Esophagus (tissue), 2 donors: ENCODE results near the gene PSMB3. TPM values are rescaled to one million over a fixed set of nuclear protein-coding genes. Genes with fewer than 3 reads are reported as not detected.

Source experiments
- H3K27ac ChIP-seq, 2 donors: one replicate each; pipeline ENCODE4 v1.5.1; 2013; ENCODE audit warnings: low read depth in 2 of 2, mild to moderate bottlenecking in 2 of 2, inconsistent platforms in 1 of 2, low read length in 1 of 2, moderate library complexity in 1 of 2
- H3K27me3 ChIP-seq, 2 donors: one replicate each; pipeline ENCODE4 v1.6.1; 2013; ENCODE audit warnings: low read length in 2 of 2, control low read depth in 1 of 2, mild to moderate bottlenecking in 1 of 2; ENCODE audit not compliant: insufficient read depth in 2 of 2, control insufficient read depth in 1 of 2
- H3K36me3 ChIP-seq, 2 donors: one replicate each; pipeline ENCODE4 v1.6.1; 2013; ENCODE audit warnings: low read length in 1 of 2; ENCODE audit not compliant: control insufficient read depth in 2 of 2, insufficient read depth in 2 of 2
- H3K4me1 ChIP-seq, 2 donors: one replicate each; pipeline ENCODE4 v1.6.1; 2013; ENCODE audit warnings: low read length in 1 of 2; ENCODE audit not compliant: control insufficient read depth in 2 of 2, insufficient read depth in 2 of 2
- H3K4me3 ChIP-seq, 2 donors: one replicate each; pipeline ENCODE4 v1.5.1; 2013; ENCODE audit warnings: low read length in 2 of 2, mild to moderate bottlenecking in 2 of 2, low read depth in 1 of 2, moderate library complexity in 1 of 2
- H3K9me3 ChIP-seq, 2 donors: one replicate each; pipeline ENCODE4 v1.6.1; 2013; ENCODE audit warnings: mild to moderate bottlenecking in 2 of 2, low read depth in 1 of 2, low read length in 1 of 2, moderate library complexity in 1 of 2; ENCODE audit not compliant: control insufficient read depth in 2 of 2, insufficient read depth in 1 of 2
- WGBS, 2 donors: extraction: QIAGEN DNeasy Blood & Tissue Kit; methylation state at CpG; one replicate each; pipeline ENCODE4 v1.1.7; 2013; 5-methylcytosine and 5-hydroxymethylcytosine counted together
- polyA plus RNA-seq, 2 donors: library from polyadenylated mRNA; stranded (reverse); fragments of 200-250 nt; gene quantifications; one replicate each; pipeline ENCODE4 v1.2.3, GENCODE V29; 2013
- donor health status: healthy with polysubstance abuse.
- donor health status: Bipolar disorder and iron deficiency.

Gene PSMB3
- polyA plus RNA-seq, 2 donors: 198 to 204 TPM

DNA sequence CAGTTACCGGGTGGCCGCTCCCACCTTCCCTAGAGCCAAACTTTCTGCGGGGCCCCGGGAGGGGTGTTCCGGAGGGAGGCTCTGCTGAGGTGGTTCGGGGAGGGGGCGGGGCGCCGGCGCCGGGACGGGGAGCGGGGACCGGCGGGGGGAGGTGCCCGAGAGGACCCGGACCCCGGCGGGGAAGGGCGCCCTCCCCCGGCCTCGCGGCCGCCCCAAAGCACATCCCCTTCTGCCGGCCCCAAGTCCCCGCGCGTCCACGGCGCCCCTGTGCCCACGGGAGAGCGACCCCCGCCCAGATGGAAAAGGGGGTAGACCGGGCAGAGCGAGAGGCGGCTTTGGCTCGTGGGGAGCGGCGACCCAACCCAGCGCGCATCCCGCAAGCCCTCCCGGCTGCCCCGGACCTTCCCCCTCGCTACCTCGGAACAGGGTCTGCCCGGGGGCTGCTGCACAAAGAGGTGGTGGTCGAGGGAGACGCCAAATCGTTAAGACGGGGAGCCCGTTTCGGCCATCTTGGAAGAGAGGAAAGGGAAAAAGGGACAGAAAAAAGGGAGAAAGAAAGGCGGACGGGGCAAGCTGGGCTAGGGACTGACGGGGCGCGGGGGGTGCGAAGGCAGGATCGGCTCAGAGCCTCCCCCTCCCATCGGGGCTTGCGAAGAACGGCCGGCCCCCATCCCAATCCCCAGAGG, 4.9 kb upstream of the PSMB3 start:
- Histone ChIP-seq H3K9me3 (no peaks in the 10 kb centered on the region), H3K4me3 (peak overlapping the region; percentile 72 to 75), H3K36me3 (peaks cover 0 to 2% of the 10 kb centered on the region in 2 donors), H3K4me1 (peaks cover 0 to 14% of the 10 kb centered on the region in 2 donors), H3K27ac (peak overlapping the region; percentile 72 to 86), H3K27me3 (no peaks in the 10 kb centered on the region)
- WGBS, 2 donors: 1% methylated on average over 40 to 64 of the region's 64 CpGs

DNA sequence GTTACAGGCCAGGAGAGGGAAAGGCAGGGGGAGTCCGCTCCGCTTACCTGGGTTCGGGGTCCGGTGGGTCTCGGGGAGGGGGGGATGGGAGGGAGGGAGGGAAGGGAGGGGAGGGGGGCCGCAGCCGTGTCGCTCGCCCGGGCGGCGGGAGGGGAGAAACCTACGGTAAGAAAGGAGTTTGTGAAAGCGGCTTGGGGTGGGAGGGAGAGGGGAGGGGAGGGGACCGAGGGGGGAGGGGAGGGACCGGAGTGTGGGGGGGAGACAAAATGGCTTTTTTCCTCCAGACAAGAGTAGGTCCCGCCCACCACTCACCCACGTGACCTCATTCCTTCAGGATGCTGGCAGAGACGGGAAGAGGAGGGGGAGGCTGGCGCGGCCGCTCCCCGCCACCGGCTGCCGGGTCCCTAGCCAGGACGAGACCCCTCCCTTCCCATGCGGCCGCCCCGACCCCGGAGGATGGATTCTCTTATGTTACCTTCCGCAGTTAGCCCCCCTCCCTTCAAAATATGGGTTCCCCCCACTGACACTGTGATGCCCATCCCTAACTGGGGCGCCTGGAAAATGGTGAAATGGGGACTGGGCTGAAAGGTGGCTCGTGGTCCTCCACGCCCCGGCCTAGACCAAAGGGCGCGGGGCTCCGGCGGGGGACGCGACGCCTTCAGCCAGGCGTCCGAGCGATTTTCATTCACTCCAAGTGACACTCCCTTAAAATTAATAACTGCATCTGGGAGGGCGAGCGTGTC, 4.2 kb upstream of the PSMB3 start, which contains the start of gene PCGF2:
PCGF2 (minus strand) TSS at position 188 of the 743 bp plus-strand sequence. CDS start 7,934 bp downstream, outside the sequence.
- Histone ChIP-seq H3K9me3 (no peaks in the 10 kb centered on the region), H3K36me3 (peaks cover 0 to 2% of the 10 kb centered on the region in 2 donors), H3K4me1 (peaks cover 0 to 12% of the 10 kb centered on the region in 2 donors), H3K4me3 (peak within 1 kb of the TSS; percentile 72 to 75), H3K27ac (peak within 1 kb of the TSS; percentile 86), H3K27me3 (no peaks in the 10 kb centered on the region)
- 1% methylated on average over 33 to 47 of the region's 47 CpGs for WGBS, 2 donors

DNA sequence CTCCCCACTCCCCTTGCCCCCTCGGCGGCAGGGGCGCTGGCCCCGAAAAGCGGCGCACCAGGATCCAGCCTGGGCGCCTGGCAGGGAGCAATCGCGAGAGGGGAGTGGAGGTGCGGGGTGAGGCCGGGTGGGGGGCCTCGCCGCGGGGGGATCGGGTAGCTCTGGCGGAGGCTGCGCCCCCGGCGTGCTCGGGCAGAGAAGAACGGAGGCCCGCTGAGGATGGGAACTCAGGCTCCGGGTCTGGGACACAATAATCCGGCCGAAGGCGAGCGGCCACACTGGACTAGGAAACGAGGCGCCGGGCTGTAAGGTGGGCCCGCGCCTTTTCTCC, 3.7 kb upstream of the PSMB3 start:
- peaks cover 0 to 1% of the 10 kb centered on the region in 2 donors for H3K36me3 ChIP-seq
- H3K4me1 ChIP-seq: peaks cover 0 to 12% of the 10 kb centered on the region in 2 donors
- 0 to 1% methylated on average over 32 of the region's 32 CpGs for WGBS, 2 donors
- H3K27ac ChIP-seq: peak overlapping the region; percentile 86
- no peaks in the 10 kb centered on the region for H3K27me3 ChIP-seq
- H3K4me3 ChIP-seq: peak overlapping the region; percentile 65 to 72
- no peaks in the 10 kb centered on the region for H3K9me3 ChIP-seq

DNA sequence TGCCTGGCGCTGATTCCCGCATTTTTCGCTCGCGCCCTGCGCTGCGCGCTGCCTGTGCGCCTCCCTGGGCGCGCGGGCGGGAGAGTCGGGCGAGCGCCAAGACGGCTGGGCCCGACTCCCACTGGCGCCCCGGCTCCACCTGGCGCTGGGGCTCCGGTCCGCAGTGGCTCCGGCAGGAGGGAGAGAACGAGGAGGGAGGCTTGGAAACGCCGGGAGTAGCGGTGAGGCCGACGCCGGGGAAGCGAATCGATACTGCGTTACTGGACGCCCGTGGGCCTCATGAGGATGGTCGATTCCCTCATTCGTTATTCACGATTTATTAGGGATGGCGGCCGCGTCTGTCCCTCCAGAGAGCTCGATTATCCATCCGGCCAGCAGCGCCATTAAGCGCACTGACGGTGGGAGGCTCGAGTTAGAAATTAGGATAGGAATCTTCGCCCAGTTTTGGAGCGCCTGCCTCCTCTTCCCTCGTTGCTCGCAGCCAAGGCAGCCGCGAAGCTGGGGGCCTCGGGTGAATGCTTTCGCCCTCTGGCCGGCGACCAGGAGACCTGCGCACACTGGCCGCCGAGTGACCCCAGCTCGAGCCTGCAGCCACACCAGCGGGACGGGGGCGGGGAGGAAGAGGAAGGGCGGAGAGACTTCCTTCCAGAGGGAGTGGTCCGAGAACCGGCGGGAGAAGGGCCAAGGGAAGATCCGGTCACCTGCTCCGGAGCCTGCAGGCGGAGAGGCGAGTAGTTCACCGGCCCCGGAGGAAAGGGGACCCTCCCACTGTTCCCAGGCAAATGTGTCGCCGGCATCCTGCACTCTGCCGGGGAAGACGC, 3.1 kb upstream of the PSMB3 start:
- Histone ChIP-seq H3K27ac (peak overlapping the region; percentile 86), H3K4me1 (peaks cover 0 to 14% of the 10 kb centered on the region in 2 donors), H3K4me3 (peak overlapping the region; percentile 65 to 72), H3K9me3 (no peaks in the 10 kb centered on the region), H3K36me3 (peaks cover 0 to under 1% of the 10 kb centered on the region in 2 donors), H3K27me3 (no peaks in the 10 kb centered on the region)
- 0 to 1% methylated on average over 79 of the region's 79 CpGs for WGBS, 2 donors

DNA sequence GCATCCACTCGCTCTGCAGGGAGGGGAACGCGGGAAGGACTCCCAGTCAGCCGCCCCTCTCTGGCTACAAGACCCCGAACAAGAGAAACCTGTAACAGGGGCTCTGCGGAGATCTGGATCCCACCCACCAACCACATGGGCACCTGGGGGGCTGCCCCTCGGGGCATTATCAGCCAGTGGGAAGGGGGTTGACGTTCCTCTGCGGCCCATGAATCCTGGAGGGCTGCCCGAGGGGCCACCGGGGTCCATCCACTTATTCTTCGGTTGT, 2.6 kb upstream of the PSMB3 start:
- Histone ChIP-seq H3K4me3 (peak overlapping the region; percentile 65 to 72), H3K27ac (peak overlapping the region; percentile 86), H3K4me1 (peaks cover 0 to 14% of the 10 kb centered on the region in 2 donors), H3K9me3 (no peaks in the 10 kb centered on the region), H3K27me3 (no peaks in the 10 kb centered on the region), H3K36me3 (peaks cover 0 to 3% of the 10 kb centered on the region in 2 donors)
- 7 to 9% methylated on average over 12 of the region's 12 CpGs for WGBS, 2 donors

DNA sequence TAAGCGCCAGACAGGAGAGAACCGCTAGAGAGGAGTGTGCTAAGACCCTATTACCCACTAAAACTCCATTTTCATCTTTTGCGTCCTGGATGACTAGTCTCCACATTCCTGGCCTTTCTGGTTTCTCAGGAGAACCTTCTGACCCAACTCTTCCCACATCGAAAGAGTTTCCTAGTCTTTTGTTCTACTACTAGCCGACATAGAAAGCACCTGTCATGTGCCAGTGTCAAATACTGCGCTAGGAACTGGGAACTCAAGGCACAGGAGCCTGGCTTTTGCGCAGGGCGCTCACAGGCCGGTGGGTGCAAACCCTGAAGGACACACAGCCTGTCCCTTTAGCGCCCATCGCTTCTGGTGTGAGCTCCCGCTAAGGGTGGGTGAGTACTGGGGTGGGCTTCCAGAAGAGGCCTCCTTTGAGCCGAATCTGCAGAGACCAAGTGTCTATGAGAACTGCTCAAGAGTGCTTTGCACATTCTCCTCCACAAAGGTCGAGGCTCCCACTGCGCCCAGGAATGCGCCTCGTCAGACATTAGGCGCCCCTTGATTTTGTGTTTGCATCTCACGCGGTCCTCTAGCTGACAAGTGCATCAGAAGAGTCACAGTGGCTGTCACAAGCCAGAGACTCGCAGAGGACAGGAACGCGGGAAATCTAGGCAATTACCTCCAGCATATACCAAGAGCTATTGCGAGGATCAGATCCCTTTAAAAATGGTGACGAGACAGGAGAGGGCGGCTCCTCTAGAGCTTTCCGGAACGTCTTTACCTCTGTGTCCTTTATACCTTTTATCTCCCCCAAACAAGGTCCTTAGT, 2.0 kb upstream of the PSMB3 start:
- 32 to 36% methylated on average over 28 of the region's 28 CpGs for WGBS, 2 donors
- peaks cover 0 to 3% of the 10 kb centered on the region in 2 donors for H3K36me3 ChIP-seq
- H3K4me3 ChIP-seq: peak overlapping the region; percentile 65 to 72
- H3K27ac ChIP-seq: peak overlapping the region; percentile 86
- no peaks in the 10 kb centered on the region for H3K27me3 ChIP-seq
- H3K4me1 ChIP-seq: peaks cover 0 to 14% of the 10 kb centered on the region in 2 donors
- H3K9me3 ChIP-seq: no peaks in the 10 kb centered on the region

DNA sequence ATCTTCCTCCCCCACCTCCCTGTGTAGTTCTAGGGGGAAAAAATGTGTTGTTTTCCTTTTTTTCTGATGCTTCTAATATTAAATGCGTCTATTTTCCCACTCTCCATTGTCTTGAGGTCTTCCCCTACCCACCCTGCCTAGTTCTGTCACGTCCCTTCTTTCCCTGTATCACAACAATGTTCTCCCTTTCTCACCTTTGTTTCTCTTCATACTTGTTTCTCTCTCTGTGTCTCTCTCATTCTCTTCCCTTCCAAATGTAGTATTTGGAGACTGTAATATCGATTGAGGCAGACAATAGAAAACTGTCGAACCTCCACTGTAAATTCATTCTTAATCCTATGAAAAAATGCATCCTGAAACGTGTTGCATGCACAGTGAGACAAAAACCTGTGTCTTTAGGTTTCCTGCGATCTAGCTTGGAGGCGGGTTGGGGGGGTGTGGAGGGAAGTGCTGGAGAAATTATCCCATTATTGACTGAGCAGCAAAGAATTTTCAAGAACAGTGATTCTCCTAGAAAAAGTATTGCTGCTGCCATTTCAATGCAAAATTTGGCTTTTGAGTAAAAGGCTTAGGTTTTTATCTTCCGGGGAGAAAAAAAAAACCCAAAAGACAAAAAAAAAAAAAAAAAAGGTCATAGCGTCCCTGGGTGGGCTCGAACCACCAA, 1.3 kb upstream of the PSMB3 start:
- Histone ChIP-seq H3K4me3 (peak overlapping the region; percentile 24 to 88), H3K9me3 (no peaks in the 10 kb centered on the region), H3K36me3 (peaks cover 3% of the 10 kb centered on the region in 2 donors), H3K4me1 (peaks cover 0 to 9% of the 10 kb centered on the region in 2 donors), H3K27ac (peak overlapping the region; percentile 24 to 86), H3K27me3 (no peaks in the 10 kb centered on the region)
- 5% methylated on average over 10 of the region's 10 CpGs for WGBS, 2 donors

DNA sequence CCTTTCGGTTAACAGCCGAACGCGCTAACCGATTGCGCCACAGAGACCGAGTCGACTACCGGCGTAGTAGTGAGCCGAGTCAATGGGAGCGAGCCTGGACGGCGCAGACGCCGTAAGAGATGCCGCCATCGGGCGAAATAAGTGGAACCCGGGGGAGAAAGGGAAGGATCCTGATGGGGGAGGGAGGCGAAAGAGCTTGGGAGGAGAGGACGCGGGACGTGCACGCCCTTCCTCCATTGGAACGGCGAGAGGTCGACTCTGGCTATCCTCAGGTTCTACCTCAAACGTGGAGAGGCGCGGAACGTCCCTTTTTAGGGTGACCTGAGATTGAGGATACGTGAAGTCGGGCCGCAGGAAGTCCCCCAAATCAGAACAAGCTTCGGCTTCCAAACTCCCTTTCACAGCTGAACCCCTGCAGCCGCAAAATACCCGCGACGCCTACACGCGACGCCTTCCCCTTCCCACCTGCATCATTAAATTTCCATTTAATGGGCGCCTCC, 683 bp upstream of the PSMB3 start:
- no peaks in the 10 kb centered on the region for H3K27me3 ChIP-seq
- no peaks in the 10 kb centered on the region for H3K9me3 ChIP-seq
- H3K36me3 ChIP-seq: peaks cover 3% of the 10 kb centered on the region in 2 donors
- peak overlapping the region; percentile 89 to 94 for H3K27ac ChIP-seq
- H3K4me1 ChIP-seq: peaks cover 0 to 8% of the 10 kb centered on the region in 2 donors
- WGBS, 2 donors: 0% methylated on average over 44 of the region's 44 CpGs
- peak overlapping the region; percentile 76 to 88 for H3K4me3 ChIP-seq
